HG02870 (cell line): ENCODE measurements around the gene PIK3CA.
"Not testable (repeated sequence)": the region's sequence is repeated elsewhere in the genome, so short reads cannot be mapped to it uniquely, and the experiment has no call there.

Experiments used
- ATAC-seq: cut with Tn5 transposase; IDR thresholded peaks from one replicate; pipeline ENCODE4 v1.9.1; 2021; ENCODE audit warnings: mild to moderate bottlenecking, moderate library complexity; ENCODE audit not compliant: unreplicated experiment

The PIK3CA gene

DNA sequence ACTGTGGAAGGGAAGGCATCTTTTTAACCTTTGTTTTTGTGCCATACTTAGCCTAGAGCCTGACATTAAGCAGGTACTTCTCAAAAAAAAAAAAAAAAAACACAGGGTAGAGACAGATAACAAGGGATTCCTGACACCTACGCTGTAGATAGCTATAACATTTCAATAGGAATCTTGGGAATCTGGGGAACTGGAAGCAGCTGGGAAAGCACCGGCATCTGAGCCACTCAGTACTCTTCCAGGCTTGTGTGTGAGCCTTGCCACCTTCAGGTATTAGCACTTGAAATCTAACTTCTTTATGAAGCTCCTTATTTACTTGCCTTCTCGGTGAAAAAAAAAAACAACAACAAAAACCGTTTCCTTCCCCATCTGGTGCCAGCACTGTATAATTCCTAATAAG is 46.8 kb downstream of the PIK3CA start:
- ATAC-seq: no peak

DNA sequence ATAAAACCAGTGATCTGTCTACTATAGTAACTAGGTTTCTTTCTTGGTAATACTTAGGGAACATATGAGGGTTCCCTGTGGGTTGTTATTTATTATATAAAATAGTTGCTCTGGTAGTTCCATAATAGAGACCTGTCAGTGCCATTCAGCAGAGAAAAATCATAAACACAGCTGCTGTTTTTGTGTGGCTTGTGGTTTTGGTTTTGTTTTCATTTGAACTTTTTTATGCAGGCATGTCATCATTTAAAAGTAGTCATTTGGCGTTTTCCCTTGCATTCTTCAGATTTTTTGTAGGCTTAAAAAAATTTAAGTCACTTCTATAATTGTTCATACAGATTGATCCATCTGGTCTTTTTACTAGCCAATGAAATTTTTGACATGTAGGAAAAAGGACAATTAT is 47.9 kb downstream of the PIK3CA start:
- peak; percentile 87 for ATAC-seq

GRCh38 chr3:179196700-179197099 is 48.5 kb downstream of the PIK3CA start:
- ATAC-seq: no peak

GRCh38 chr3:179200790-179201189 is 52.6 kb downstream of the PIK3CA start:
- no peak for ATAC-seq

DNA sequence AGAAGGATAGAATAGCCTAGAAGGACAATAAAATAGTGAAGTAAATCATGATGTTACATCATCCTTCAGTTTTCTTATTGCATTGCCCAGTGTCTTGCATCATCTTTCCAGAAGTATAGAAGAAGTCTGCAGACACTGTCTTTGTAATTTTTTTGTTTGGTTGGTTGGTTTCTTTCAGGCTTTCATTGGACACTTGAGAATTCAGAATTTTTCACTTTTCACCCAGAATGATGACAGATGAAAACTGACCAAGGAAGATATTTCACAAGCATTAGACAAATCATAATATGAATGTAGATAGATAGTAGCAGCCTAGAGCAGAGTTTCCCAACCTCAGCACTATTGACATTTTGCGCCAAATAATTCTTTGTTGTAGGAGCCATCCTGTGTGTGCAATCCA is 67.4 kb downstream of the PIK3CA start:
- ATAC-seq: not testable (repeated sequence)

DNA sequence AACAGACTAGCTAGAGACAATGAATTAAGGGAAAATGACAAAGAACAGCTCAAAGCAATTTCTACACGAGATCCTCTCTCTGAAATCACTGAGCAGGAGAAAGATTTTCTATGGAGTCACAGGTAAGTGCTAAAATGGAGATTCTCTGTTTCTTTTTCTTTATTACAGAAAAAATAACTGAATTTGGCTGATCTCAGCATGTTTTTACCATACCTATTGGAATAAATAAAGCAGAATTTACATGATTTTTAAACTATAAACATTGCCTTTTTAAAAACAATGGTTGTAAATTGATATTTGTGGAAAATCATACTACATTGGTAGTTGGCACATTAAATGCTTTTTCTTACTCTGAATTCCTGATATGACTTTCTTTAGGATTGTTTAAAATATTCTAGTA is 70.1 kb downstream of the PIK3CA start:
- ATAC-seq: not testable (repeated sequence)

- ATAC-seq: no peak
Measured at GRCh38 chr3:179223548-179223947, 75.4 kb downstream of the PIK3CA start.

GRCh38 chr3:179224584-179224983 is 76.4 kb downstream of the PIK3CA start:
- ATAC-seq: no peak

GRCh38 chr3:179227349-179227748 is 79.2 kb downstream of the PIK3CA start:
- no peak for ATAC-seq

DNA sequence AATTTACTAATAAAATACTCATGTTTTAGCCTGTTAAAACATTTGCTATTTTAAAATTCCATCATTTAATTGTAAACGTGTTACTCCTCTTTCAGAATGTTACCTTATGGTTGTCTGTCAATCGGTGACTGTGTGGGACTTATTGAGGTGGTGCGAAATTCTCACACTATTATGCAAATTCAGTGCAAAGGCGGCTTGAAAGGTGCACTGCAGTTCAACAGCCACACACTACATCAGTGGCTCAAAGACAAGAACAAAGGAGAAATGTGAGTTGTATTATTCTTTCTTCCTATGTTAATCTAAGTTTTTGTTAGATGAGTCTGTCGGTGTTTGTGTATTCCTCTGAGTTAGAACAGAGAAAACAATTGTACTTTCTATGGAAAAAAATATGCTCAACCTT is 81.0 kb downstream of the PIK3CA start:
- no peak for ATAC-seq

GRCh38 chr3:179233043-179233442 is 84.9 kb downstream of the PIK3CA start:
- ATAC-seq: no peak

- no peak for ATAC-seq
Measured at GRCh38 chr3:179234199-179234598, 86.0 kb downstream of the PIK3CA start.

DNA sequence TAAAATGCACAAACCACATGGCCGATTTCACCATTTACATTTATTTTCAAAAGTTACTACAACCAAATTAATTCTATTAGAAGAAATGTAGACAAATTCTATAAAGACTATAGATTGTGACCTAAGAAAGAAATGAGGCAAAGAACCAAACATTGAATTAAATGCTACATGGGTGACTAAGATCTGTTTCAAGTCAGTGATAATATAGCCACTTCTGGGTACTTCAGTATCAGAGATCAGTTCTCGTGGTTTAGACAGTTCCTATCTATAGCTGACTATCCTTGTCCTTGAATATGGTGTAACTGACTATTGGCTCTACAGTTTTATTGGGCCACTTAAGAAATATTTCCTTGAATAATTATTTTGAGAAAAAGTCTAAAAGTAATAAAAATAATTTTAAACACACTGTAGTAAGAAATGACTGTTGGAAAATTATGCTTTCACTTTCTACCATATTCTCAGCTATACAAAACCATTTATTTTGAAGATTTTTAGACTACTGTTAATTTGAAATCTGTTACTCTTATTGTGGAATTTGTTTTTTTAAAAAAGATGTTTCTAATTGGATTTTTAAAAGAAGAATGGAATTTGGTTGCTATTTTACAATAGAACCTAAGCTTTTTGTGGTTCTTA is 88.6 kb downstream of the PIK3CA start:
- peak; percentile 79 for ATAC-seq

GRCh38 chr3:179240299-179240698 is 92.1 kb downstream of the PIK3CA start:
- ATAC-seq: not testable (repeated sequence)

DNA sequence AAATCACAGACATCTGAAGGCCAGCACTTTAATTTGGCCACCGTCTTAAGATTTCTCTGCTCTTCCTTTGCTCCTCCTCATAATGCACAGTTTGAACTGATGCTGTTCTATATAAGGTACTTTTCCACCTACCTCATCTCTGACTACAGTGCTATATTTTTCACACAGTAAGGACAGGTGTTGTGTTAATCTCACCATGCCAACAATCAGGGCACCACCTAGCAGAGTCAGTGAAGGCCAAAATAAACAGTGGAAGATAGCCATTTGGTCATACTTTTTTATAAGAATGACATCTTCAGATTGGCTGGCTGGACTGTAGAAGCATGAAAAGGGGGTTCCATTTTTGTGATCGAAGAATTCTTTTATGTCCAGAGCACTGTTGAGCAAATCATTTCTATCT is 94.7 kb downstream of the PIK3CA start:
- ATAC-seq: not testable (repeated sequence)

- no peak for ATAC-seq
Measured at GRCh38 chr3:179244878-179245277, 96.7 kb downstream of the PIK3CA start.

DNA sequence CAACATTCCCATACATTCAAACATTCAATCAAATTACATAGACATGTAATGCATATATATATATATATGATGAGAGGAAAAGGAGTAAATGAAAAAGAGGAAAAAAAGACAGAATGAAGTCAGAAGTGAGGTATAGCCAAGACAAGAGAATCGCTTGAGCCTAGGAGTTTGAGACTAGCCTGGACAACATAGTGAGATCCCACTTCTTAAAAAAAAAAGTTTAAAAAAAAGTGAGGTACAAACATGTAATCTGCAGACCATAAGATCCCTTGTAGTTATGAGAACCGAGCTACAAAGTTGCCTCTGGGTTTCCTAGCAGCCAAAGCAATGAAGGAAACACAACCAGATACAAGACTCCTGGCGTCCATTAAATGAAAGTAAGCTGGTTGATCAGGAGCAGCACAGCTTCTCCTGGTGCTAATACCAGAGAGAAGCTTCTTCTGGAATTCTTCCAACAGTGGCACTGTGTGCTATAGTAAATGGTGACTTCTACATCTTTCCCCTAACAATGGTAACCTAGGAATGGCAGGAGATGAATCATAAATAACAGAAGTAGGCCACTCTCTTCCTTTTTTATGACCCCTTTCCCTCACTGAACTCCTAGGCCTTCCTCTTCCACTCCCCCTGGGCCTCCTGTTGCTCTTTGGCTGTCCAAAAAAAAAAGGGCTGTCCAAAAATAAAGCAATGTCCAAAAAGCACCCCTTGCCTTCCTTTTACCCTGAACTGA is 99.3 kb downstream of the PIK3CA start:
- ATAC-seq: no peak

- ATAC-seq: no peak
Measured at GRCh38 chr3:179250803-179251476, 102.8 kb downstream of the PIK3CA start, which contains the start of gene KCNMB3. Gene KCNMB3, minus strand, starts transcription at chr3:179251114. Its CDS starts 124 bp downstream, at chr3:179250990.

GRCh38 chr3:179256813-179257212 is 108.7 kb downstream of the PIK3CA start:
- ATAC-seq: no peak

- ATAC-seq: not testable (repeated sequence)
Measured at GRCh38 chr3:179257742-179258141, 109.6 kb downstream of the PIK3CA start.

- ATAC-seq: no peak
Measured at GRCh38 chr3:179258820-179259219, 110.7 kb downstream of the PIK3CA start.
